Gastrocnemius medialis (tissue), 4 donors: Measurements from ENCODE around the gene ZNF77. TPM values are rescaled to one million over a fixed set of nuclear protein-coding genes. Genes with fewer than 3 reads are reported as not detected.

Experiments
- ATAC-seq, 2 donors: fragments of 150-250 bp; one replicate each; pipeline ENCODE4 v1.9.1; 2016
- DNase-seq, 2 donors: peaks; one replicate each; pipeline ENCODE4 v3.0.0-alpha.2; 2019
- H3K27ac ChIP-seq, 4 donors: fragments of 200-600 bp; sonication (generic); 1 replicate in 1 of 4; 2 replicates in 3 of 4; pipeline ENCODE4 v1.5.1; 2016 to 2018; ENCODE audit warnings: mild to moderate bottlenecking in 2 of 4, moderate library complexity in 1 of 4
- H3K27me3 ChIP-seq, 3 donors: fragments of 200-600 bp; sonication (generic) in 2 of 3; 1 replicate in 1 of 3; 2 replicates in 2 of 3; pipeline versions ENCODE4 v1.5.1 to v1.6.0; 2016 to 2019; ENCODE audit warnings: mild to moderate bottlenecking in 1 of 3, moderate library complexity in 1 of 3
- H3K36me3 ChIP-seq, 2 donors: fragments of 200-600 bp; sonication (generic) in 1 of 2; one replicate each; pipeline ENCODE4 v1.5.1; 2017 to 2018
- H3K4me1 ChIP-seq, 2 donors: fragments of 200-600 bp; sonication (generic) in 1 of 2; one replicate each; pipeline ENCODE4 v1.5.1; 2016 to 2017; ENCODE audit warnings: mild to moderate bottlenecking in 2 of 2
- H3K4me3 ChIP-seq, 4 donors: fragments of 200-600 bp; sonication (generic) in 3 of 4; 1 replicate in 1 of 4; 2 replicates in 3 of 4; pipeline ENCODE4 v1.5.1; 2016 to 2019; ENCODE audit warnings: mild to moderate bottlenecking in 2 of 4
- H3K9me3 ChIP-seq, 3 donors: fragments of 200-600 bp; sonication (generic) in 2 of 3; 1 replicate in 1 of 3; 2 replicates in 2 of 3; pipeline ENCODE4 v1.5.1; 2016 to 2019
- CTCF ChIP-seq, 5 experiments: fragments of 450-650 bp in 3 of 5; fragments of 200-600 bp in 2 of 5; sonication (generic) in 2 of 5; IDR thresholded peaks in 4 of 5; conservative IDR thresholded peaks in 1 of 5; 1 replicate in 4 of 5; 2 replicates in 1 of 5; pipeline ENCODE4 v1.5.1; 2016 to 2019; ENCODE audit warnings: antibody characterized with exemption in 5 of 5, mild to moderate bottlenecking in 3 of 5, moderate library complexity in 3 of 5
- POLR2A ChIP-seq, 2 donors: fragments of 450-650 bp; IDR thresholded peaks; one replicate each; pipeline ENCODE4 v1.6.1; 2017; ENCODE audit warnings: antibody characterized with exemption in 2 of 2, mild to moderate bottlenecking in 2 of 2, moderate library complexity in 2 of 2
- in situ Hi-C, 4 donors: fragments of 200-750 bp; cut with MboI; loops; one replicate each; pipeline versions ENCODE4 v1.15.0 to v1.8.0; 2017; ENCODE audit warnings: low sequenced_read_pairs in 4 of 4
- intact Hi-C: fragments of 100-400 bp; cut with DNase I; formaldehyde crosslinking; loops from one replicate; pipeline ENCODE4 v1.15.1; 2023; ENCODE audit warnings: low total_unique reads
- total RNA-seq, 4 donors: library from RNA; depleted of rRNA; stranded (reverse); fragments of >200 nt; gene quantifications; one replicate each; pipeline versions ENCODE4 v1.1.0 to v1.2.3, GENCODE V29; 2016

ZNF77 gene
- total RNA-seq, 4 donors from 2014 or later: 1.3 to 4.7 (median 1.5) TPM

DNA sequence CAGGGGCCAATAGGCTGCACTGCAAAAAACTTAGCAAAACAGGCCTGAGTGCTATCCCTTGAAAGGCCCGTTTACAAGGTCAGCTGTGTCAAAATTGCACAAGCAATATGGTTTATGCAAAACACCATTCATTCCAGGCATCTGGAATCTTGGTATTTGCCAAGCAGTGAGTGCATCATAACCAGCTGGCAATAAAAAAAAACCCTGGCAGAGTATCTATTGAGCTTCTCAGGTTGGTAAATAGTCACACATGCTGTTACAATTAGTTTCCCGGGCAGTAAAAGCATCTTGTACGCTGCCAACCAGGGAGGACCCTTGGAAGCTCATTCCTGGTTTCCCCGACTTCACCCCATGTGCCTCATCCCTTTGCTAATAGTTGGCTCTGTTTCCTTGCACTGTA lies 21.3 kb downstream of the ZNF77 start:
- peak in 1 of 2 donors; percentile 68 for ATAC-seq

GRCh38 chr19:2922987-2923386 lies 21.8 kb downstream of the ZNF77 start:
- no peak overlapping the region for H3K4me3 ChIP-seq
- no peak for TF ChIP-seq POLR2A (IDR thresholded peaks at IDR 0.05)
- TF ChIP-seq CTCF (IDR thresholded peaks at IDR 0.05 in 4 of 5, conservative IDR thresholded peaks at IDR 0.05 in 1 of 5): no peak
- DNase-seq: no peak
- intact Hi-C loops (no loop called here), in situ Hi-C loops (no loop called here)
- H3K27me3 ChIP-seq: no peaks in the 10 kb centered on the region
- H3K36me3 ChIP-seq: peaks cover 0 to 6% of the 10 kb centered on the region in 2 donors
- no peak overlapping the region for H3K27ac ChIP-seq
- no peak for ATAC-seq
- no peaks in the 10 kb centered on the region for H3K9me3 ChIP-seq
- H3K4me1 ChIP-seq: no peaks in the 10 kb centered on the region

More for the DNA sequence above, 21.3 kb downstream of the ZNF77 start:
- in situ Hi-C loops (no loop called here), intact Hi-C loops (no loop called here)
- H3K9me3 ChIP-seq: no peaks in the 10 kb centered on the region
- H3K27me3 ChIP-seq: no peaks in the 10 kb centered on the region
- H3K27ac ChIP-seq: no peak overlapping the region
- H3K36me3 ChIP-seq: peaks cover 0 to under 1% of the 10 kb centered on the region in 2 donors
- H3K4me1 ChIP-seq: no peaks in the 10 kb centered on the region
- no peak overlapping the region for H3K4me3 ChIP-seq
- TF ChIP-seq POLR2A (IDR thresholded peaks at IDR 0.05): no peak
- TF ChIP-seq CTCF (IDR thresholded peaks at IDR 0.05 in 4 of 5, conservative IDR thresholded peaks at IDR 0.05 in 1 of 5): no peak
- peak in 1 of 2 donors; percentile 24 for DNase-seq

- Histone ChIP-seq H3K27ac (no peak overlapping the region), H3K4me1 (no peaks in the 10 kb centered on the region), H3K4me3 (no peak overlapping the region), H3K27me3 (no peaks in the 10 kb centered on the region), H3K36me3 (peaks cover 7 to 34% of the 10 kb centered on the region in 2 donors), H3K9me3 (peaks cover 0 to 4% (median 2%) of the 10 kb centered on the region in 3 donors)
- ATAC-seq (no peak), DNase-seq (no peak)
- intact Hi-C loops (no loop called here), in situ Hi-C loops (no loop called here)
- TF ChIP-seq POLR2A (IDR thresholded peaks at IDR 0.05): no peak
Observed at GRCh38 chr19:2917275-2918184, 27.2 kb downstream of the ZNF77 start.

DNA sequence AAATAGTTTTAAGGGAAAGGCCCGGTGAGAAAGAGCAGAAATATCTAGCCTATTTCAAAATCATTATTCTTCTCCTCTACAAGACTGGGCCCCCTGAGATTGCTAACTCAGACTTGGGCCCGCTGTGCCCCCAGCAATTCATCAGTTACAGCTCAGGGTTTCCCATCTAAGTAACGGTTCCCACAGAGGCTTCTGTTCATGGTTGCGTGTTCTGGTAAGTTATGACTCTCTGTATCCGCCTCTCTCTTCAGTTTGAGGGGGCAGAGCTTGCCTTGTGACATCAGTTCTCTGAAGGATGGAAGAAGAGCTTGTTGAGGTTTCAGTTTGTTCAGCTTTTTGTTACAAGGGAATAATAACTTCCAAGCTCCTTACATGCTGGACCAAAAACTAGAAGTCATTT lies 32.5 kb downstream of the ZNF77 start:
- TF ChIP-seq CTCF (IDR thresholded peaks at IDR 0.05 in 4 of 5, conservative IDR thresholded peaks at IDR 0.05 in 1 of 5) (no peak), POLR2A (IDR thresholded peaks at IDR 0.05) (no peak)
- in situ Hi-C loops (no loop called here), intact Hi-C loops (no loop called here)
- Histone ChIP-seq H3K36me3 (peaks cover 6 to 21% of the 10 kb centered on the region in 2 donors), H3K4me3 (no peak overlapping the region), H3K4me1 (no peaks in the 10 kb centered on the region), H3K27ac (no peak overlapping the region), H3K9me3 (peaks cover 0 to 4% (median 0%) of the 10 kb centered on the region in 3 donors), H3K27me3 (no peaks in the 10 kb centered on the region)
- DNase-seq (no peak), ATAC-seq (no peak)

- Histone ChIP-seq H3K36me3 (no peaks in the 10 kb centered on the region), H3K27ac (no peak overlapping the region), H3K9me3 (no peaks in the 10 kb centered on the region), H3K4me3 (no peak overlapping the region), H3K4me1 (peaks cover 1 to 2% of the 10 kb centered on the region in 2 donors), H3K27me3 (no peaks in the 10 kb centered on the region)
- no peak for TF ChIP-seq POLR2A (IDR thresholded peaks at IDR 0.05)
- no peak for TF ChIP-seq CTCF (IDR thresholded peaks at IDR 0.05 in 4 of 5, conservative IDR thresholded peaks at IDR 0.05 in 1 of 5)
- ATAC-seq: no peak
- no peak for DNase-seq
- intact Hi-C loops: no loop called here
- in situ Hi-C loops: no loop called here
Observed at GRCh38 chr19:2906631-2907195, 38.1 kb downstream of the ZNF77 start.
